NCI-H187 treated with DMSO at 0.1 percent for 48 hours (cell line): Measurements from ENCODE around the gene KCNH4.
"Not testable (repeated sequence)": the region's sequence is repeated elsewhere in the genome, so short reads cannot be mapped to it uniquely, and the experiment has no call there.

Experiments
- DNase-seq: peaks from one replicate; lab custom pipeline; 2025; lab: John Stamatoyannopoulos, UW

Gene KCNH4

GRCh38 chr17:42178817-42179216, 2.1 kb downstream of the KCNH4 start:
- DNase-seq: no peak

DNA sequence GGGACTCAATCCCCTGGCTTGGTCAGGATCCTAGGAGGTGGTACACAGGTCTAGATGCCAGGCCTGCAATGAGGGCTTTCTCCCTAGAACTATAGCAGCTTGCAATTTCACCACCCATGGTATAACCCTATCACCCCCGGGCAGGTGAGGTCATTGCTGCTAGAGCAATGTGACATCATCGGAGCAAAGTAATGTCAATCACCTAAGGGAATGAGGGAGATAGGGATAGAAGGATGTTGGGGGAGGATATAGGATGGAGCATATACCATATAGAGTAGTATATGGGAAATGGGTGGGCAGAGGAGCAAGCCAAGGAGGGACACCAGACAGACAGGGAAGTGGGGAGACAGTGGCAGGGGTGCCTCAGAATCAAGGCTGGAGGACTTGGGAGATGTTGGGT, 3.3 kb downstream of the KCNH4 start:
- DNase-seq: no peak

DNA sequence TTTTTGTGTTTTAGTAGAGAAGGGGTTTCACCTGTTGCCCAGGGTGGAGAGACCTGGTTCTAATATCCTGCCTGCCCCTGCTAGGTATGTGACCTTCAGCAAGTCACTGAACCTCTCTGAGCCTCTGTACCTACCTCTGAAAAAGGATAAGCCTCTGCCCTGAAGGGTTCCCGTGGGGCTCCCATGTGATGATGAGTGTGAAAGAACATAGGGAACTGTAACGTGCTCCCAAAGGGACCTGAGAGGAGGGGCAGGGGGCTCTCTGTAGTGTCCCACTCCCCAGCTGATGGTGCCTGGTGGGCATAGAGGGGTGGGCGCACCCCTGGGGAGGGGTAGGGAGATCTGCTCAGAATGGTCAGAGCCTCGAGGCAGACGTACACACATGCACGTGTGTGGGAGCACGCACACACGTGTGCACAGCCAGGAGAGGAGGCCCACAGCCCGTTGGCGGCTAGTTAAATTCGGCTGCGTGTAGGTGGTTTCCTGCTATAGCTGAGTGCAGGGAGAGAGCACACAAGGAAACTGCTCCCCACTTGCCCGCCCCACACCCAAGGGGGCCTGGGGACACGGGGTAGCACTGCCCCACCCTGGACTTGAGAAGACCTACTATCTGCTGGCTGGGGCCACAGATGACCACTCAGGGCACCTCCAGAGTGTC, 6.7 kb downstream of the KCNH4 start:
- DNase-seq: no peak

GRCh38 chr17:42171831-42172230, 9.1 kb downstream of the KCNH4 start:
- no peak for DNase-seq

- DNase-seq: no peak
Measured at GRCh38 chr17:42169351-42169750, 11.6 kb downstream of the KCNH4 start.

- no peak for DNase-seq
Measured at GRCh38 chr17:42167807-42168206, 13.1 kb downstream of the KCNH4 start.

- DNase-seq: no peak
Measured at GRCh38 chr17:42166196-42166763, 14.7 kb downstream of the KCNH4 start.

- no peak for DNase-seq
Measured at GRCh38 chr17:42165751-42166150, 15.2 kb downstream of the KCNH4 start.

- DNase-seq: no peak
Measured at GRCh38 chr17:42163696-42164407, 17.1 kb downstream of the KCNH4 start.

DNA sequence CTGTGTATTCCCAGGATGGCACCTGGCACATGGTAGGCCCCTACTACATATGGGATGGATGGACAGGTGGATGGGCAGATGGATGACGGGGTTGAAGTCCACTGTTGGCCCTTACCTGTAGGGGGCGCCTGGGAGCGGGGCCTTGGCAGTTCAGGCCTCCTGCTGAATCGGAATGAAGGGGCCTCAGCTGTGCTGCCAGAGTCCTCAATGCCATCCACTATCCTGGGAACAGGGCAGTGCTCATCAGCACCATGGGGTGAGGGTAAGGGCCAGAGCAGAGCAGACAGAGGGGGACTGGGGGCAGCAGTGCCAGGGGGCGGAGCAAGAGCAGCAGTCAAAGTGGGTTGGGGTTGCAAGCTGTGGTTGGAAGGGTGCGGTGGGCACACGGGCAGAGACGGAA, 17.8 kb downstream of the KCNH4 start:
- no peak for DNase-seq

DNA sequence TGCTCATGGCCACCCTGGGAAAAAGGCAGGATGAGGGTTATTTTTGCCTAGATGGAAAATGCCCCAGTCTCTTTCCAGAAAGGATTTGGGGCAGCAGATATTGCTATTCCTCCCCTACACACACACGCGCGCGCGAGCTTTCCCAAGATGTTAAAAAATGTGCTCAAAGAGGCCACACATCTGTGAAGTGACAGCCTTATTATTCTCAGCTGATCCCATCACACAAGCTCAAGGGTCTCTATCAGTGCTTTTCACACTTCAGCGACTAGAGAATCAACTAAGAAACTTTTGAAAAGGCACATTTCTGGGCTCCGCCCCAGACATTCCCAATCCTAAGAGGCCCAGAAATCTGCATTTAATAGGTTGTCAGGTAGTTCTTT, 20.4 kb downstream of the KCNH4 start:
- DNase-seq: no peak

DNA sequence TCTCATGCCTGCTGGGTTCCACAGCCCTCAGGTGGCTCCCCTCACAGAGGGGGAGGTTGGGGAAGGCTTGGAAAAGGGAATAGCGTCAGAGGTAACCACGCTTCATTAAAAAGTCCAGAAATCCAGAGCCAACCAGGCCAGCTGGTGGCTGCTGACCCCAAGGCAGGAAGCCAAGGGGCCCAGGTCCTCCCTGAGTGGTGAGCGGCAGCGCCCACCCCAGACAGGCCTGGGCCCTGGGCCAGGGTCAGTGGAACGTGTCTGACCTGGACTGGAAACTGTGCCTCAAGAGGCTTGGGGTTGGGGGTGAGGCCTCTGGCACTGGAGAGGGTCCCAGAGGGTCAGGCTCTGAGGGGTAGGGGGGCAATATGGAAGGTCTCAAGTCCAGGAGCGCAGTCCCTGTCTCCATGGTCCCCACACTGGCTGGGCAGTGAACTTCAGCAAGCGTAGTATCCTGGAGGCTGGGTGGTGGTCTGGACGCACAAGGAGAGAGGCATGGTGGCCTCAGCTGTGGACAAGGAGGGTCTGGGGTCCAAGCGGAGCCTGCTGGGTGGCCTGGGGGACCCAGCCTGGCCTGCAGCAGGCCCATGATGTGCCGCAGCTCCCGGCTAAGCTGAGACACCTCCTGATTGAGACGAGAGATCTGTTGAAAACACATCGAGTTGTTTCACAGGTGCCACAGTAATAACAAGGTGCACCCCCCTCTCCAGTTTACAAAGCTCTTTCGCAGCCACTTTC, 21.0 kb downstream of the KCNH4 start:
- no peak for DNase-seq

GRCh38 chr17:42155614-42156045, 25.3 kb downstream of the KCNH4 start:
- no peak for DNase-seq

- DNase-seq: no peak
Measured at GRCh38 chr17:42153919-42154742, 26.8 kb downstream of the KCNH4 start.

DNA sequence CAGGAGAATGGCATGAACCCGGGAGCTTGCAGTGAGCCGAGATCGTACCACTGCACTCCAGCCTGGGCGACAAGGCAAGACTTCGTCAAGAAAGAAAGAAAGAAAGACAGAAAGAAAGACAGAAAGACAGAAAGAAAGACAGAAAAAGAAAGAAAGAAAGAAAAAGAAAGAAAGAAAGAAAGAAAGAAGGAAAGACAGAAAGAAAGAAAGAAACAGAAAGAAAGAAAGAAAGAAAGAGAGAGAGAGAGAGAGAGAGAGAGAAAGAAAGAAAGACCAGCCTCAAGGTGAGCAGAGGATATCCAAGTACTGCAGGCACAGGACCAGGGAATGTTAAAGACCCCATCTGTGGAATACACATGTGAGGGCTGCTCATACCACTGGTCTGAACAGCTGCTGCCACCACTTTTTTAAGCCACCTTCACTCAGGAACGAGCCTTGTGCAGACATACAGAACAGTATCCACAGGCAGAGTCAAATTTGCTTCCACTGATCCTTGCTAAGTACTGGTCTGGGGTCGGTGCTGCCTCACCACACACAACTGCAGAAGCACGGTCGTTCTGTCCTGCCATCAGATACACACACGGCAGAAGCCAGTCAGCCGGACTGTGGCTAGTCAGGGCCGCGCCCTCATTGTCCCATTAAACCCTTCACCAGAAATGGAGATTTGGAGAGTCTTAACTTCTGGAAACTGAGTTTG, 33.9 kb downstream of the KCNH4 start:
- DNase-seq: no peak

DNA sequence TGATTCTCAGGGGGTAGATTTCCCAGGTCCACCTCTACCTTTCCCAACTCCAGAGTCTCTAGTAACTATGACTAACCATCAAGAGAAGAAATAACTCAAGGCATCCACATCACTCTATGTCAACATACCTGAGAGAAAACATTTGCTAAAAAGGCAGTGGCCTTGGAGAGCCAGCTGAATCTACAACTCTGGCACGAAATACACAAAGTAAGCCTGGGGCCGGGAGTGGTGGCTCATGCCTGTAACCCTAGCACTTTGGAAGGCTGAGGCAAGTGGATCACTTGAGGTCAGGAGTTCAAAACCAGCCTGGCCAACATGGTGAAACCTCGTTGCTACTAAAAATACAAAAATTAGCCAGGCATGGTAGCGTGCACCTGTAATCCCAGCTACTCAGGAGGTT, 37.8 kb downstream of the KCNH4 start:
- DNase-seq: not testable (repeated sequence)

DNA sequence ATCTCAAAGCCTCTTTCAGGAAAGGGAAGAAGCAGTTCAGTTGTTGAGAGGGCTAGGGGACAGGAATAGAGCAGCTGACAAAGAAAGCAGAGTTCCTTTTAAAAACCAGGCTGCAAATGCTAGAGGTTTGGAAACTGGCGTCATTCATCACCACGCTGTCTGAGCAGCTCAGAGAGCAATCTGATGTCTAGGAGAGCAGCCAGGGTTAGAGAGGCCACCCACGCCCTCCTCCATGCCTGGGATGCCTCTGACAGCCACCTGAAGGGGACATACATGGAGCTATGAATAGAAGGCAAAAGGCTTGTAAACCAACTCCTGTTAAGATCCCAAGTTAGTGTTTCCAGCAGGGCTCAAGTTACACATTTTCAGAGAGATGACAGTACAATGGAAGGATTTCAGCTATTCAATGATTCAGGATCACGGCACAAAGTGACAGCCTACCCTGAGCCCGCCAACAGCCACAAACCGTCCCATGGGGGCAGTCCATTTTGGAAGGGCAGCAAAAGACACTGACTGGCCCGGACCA, 38.5 kb downstream of the KCNH4 start:
- no peak for DNase-seq

DNA sequence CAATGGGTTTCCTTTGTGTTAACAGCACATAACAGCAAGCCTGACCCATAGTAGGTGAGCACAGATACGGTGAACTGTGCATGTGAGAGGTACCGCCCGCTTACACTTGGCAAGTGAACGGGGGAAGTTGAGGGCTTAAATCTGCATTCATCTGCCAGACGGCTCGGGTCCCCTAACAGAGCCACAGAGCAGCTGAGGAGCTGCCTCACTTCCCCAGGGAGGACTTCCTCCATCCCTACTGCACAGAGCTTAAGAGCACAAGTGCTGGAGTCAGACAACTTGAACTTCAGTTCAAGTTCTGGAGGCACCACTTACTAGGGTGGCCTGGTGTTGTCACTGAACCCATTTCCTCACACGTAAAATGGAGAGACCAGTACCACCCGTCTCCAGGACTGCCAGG, 39.6 kb downstream of the KCNH4 start:
- no peak for DNase-seq

- not testable (repeated sequence) for DNase-seq
Measured at GRCh38 chr17:42140690-42141089, 40.3 kb downstream of the KCNH4 start.

DNA sequence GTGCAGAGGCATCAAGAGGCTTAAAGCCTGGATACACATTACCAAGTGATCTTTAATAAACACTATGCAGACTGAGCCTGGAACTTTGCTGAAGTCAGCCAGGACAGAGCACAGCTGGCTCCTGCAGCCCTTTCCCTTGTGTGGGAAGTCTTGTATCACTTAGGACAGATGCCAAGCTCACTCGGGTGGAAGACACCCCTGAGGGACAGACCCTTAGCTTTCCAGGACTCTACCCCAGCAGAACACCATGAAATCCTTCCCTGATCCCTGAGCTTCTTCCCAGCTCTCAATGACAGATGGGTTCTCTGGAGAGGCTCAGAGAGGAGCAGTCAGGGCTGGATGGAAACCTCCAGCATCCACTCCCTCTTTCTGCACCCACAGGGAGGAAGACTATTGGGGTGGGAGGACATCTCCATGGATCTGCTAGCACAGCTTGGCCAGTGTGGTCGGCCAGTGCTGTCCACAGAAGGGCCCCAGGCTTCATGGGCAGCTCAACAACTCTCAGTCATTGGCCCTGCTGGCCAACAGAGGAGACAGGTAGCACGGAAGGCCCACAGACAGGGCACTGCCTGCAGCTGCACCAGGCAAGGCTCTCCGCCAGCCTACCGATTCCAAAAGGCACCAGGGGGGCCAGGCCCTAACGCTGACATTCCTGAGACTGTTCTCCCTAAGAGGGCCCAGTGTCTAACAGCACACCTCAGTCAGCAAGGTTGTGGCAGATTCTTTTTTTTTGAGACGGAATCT, 42.0 kb downstream of the KCNH4 start:
- no peak for DNase-seq
